ENCODE data around the gene CNOT1.
"Not testable (repeated sequence)": the region's sequence is repeated elsewhere in the genome, so short reads cannot be mapped to it uniquely, and the experiment has no call there.

CNOT1 gene

GRCh38 chr16:58582133-58582532 lies 47.5 kb downstream of the CNOT1 start:
- DNase-seq (ENCODE audit: low spot score) = no peak

GRCh38 chr16:58579587-58579986 lies 50.0 kb downstream of the CNOT1 start:
- no peak for DNase-seq (ENCODE audit: low spot score)

- DNase-seq (ENCODE audit: low spot score) = no peak
Observed at GRCh38 chr16:58578642-58579041, 51.0 kb downstream of the CNOT1 start.

- no peak for DNase-seq (ENCODE audit: low spot score)
Observed at GRCh38 chr16:58577141-58577540, 52.5 kb downstream of the CNOT1 start.

- no peak for DNase-seq (ENCODE audit: low spot score)
Observed at GRCh38 chr16:58574895-58575294, 54.7 kb downstream of the CNOT1 start.

- DNase-seq (ENCODE audit: low spot score) = not testable (repeated sequence)
Observed at GRCh38 chr16:58565697-58566096, 63.9 kb downstream of the CNOT1 start.

- peak; percentile 24 for DNase-seq (ENCODE audit: low spot score)
Observed at GRCh38 chr16:58563775-58564174, 65.9 kb downstream of the CNOT1 start.

GRCh38 chr16:58563235-58563634 lies 66.4 kb downstream of the CNOT1 start:
- DNase-seq (ENCODE audit: low spot score) = peak; percentile 21

GRCh38 chr16:58556678-58557077 lies 72.9 kb downstream of the CNOT1 start:
- DNase-seq (ENCODE audit: low spot score) = no peak

- no peak for DNase-seq (ENCODE audit: low spot score)
Observed at GRCh38 chr16:58551496-58551895, 78.1 kb downstream of the CNOT1 start.

- DNase-seq (ENCODE audit: low spot score) = no peak
Observed at GRCh38 chr16:58548378-58548777, 81.2 kb downstream of the CNOT1 start.

GRCh38 chr16:58543685-58544084 lies 85.9 kb downstream of the CNOT1 start:
- DNase-seq (ENCODE audit: low spot score) = no peak

GRCh38 chr16:58542291-58542690 lies 87.3 kb downstream of the CNOT1 start:
- DNase-seq (ENCODE audit: low spot score) = no peak

GRCh38 chr16:58541711-58542110 lies 87.9 kb downstream of the CNOT1 start:
- DNase-seq (ENCODE audit: low spot score) = no peak

- no peak for DNase-seq (ENCODE audit: low spot score)
Observed at GRCh38 chr16:58537124-58537906, 92.3 kb downstream of the CNOT1 start.

GRCh38 chr16:58536278-58536677 lies 93.3 kb downstream of the CNOT1 start:
- no peak for DNase-seq (ENCODE audit: low spot score)

- DNase-seq (ENCODE audit: low spot score) = no peak
Observed at GRCh38 chr16:58535100-58535499, 94.5 kb downstream of the CNOT1 start.

- no peak for DNase-seq (ENCODE audit: low spot score)
Observed at GRCh38 chr16:58533751-58534470, 95.7 kb downstream of the CNOT1 start.

GRCh38 chr16:58532414-58532813 lies 97.2 kb downstream of the CNOT1 start:
- DNase-seq (ENCODE audit: low spot score) = no peak

GRCh38 chr16:58530179-58530578 lies 99.4 kb downstream of the CNOT1 start:
- DNase-seq (ENCODE audit: low spot score) = no peak

- peak; percentile 54 for DNase-seq (ENCODE audit: low spot score)
Observed at GRCh38 chr16:58519707-58520106, 109.9 kb downstream of the CNOT1 start.

GRCh38 chr16:58518980-58519368 lies 110.7 kb downstream of the CNOT1 start:
- DNase-seq (ENCODE audit: low spot score) = no peak
